A549 (cell line): Measurements from ENCODE around the gene PILRB. TPM values are rescaled to one million over a fixed set of nuclear protein-coding genes. Genes with fewer than 3 reads are reported as not detected.
"Not testable (repeated sequence)": the region's sequence is repeated elsewhere in the genome, so short reads cannot be mapped to it uniquely, and the experiment has no call there.

ENCODE experiments used
- ATAC-seq, 2 experiments: fragments of 200-7000 bp in 1 of 2; fragments of >200 bp in 1 of 2; cut with Nextera tagmentation in 1 of 2; cut with Tn5 transposase in 1 of 2; 3 replicates each; pipeline versions ENCODE4 v1.8.0 to v1.9.1; 2018 to 2020; ENCODE audit warnings: mild to moderate bottlenecking in 1 of 2, moderate library complexity in 1 of 2
- CTCF ChIA-PET: fragments of 300-600 bp; sonication (Branson Sonifier 250); formaldehyde crosslinking; extraction: SDS; loops from one replicate; lab custom pipeline; 2021; ENCODE audit warnings: antibody characterized with exemption, inconsistent platforms; lab: Yijun Ruan, JAX
- POLR2A ChIA-PET: fragments of 350-600 bp; formaldehyde crosslinking; extraction: SDS; loops from one replicate; lab custom pipeline; 2021; ENCODE audit warnings: antibody characterized with exemption, inconsistent platforms; lab: Yijun Ruan, JAX
- DNase-seq, 2 experiments: peaks; one replicate each; pipeline versions ENCODE4 v3.0.0 to v3.0.0-alpha.2; 2011 to 2016; ENCODE audit warnings: low read depth in 1 of 2, low spot score in 1 of 2
- FAIRE-seq: peaks from 2 replicates; lab custom pipeline; 2011; peaks lifted over from hg19 to GRCh38; lab: Jason Lieb, UNC
- H3K27ac ChIP-seq, 2 experiments: fragments of >200 bp; sonication (Bioruptor Twin); formaldehyde crosslinking; 3 replicates each; pipeline ENCODE4 v1.5.1; 2016 to 2017
- H3K4me1 ChIP-seq: fragments of >200 bp; sonication (Bioruptor Twin); formaldehyde crosslinking; 3 replicates; pipeline ENCODE4 v1.6.1; 2016
- H3K4me2 ChIP-seq: fragments of >200 bp; sonication (Bioruptor Twin); formaldehyde crosslinking; 3 replicates; pipeline ENCODE4 v1.6.1; 2016
- H3K4me3 ChIP-seq: fragments of >200 bp; sonication (Bioruptor Twin); formaldehyde crosslinking; 3 replicates; pipeline ENCODE4 v1.5.1; 2016
- H3K9me3 ChIP-seq: fragments of >200 bp; sonication (Bioruptor Twin); formaldehyde crosslinking; 3 replicates; pipeline ENCODE4 v1.6.1; 2016
- CBX2 ChIP-seq: fragments of 200-600 bp; sonication (generic); IDR thresholded peaks from 2 replicates; pipeline ENCODE4 v1.6.1; 2016; ENCODE audit warnings: low read depth, mild to moderate bottlenecking, borderline replicate concordance
- CEBPB ChIP-seq, 2 experiments: fragments of >200 bp in 1 of 2; sonication (Bioruptor Twin) in 1 of 2; formaldehyde crosslinking in 1 of 2; IDR thresholded peaks; 2 replicates each; pipeline ENCODE4 v1.6.1; 2012 to 2016
- CTCF ChIP-seq: fragments of >200 bp; sonication (Bioruptor Twin); formaldehyde crosslinking; IDR thresholded peaks from 3 replicates; pipeline ENCODE4 v1.5.1; 2016
- E2F6 ChIP-seq: IDR thresholded peaks from 2 replicates; pipeline ENCODE4 v1.6.1; 2012; ENCODE audit warnings: low read depth, borderline replicate concordance
- EHF ChIP-seq: fragments of 250-450 bp; sonication (Bioruptor Pico); IDR thresholded peaks from 2 replicates; pipeline ENCODE4 v1.5.0; 2020; ENCODE audit warnings: mild to moderate bottlenecking
- EHMT2 ChIP-seq: fragments of 200-600 bp; sonication (generic); IDR thresholded peaks from 2 replicates; pipeline ENCODE4 v1.6.1; 2016; ENCODE audit warnings: antibody characterized with exemption, low read depth, mild to moderate bottlenecking, moderate library complexity
- EP300 ChIP-seq, 2 experiments: fragments of >200 bp; sonication (Bioruptor Twin); formaldehyde crosslinking; IDR thresholded peaks; 2 replicates in 1 of 2; 3 replicates in 1 of 2; pipeline ENCODE4 v1.6.1; 2016 to 2017
- JUN ChIP-seq, 2 experiments: fragments of >200 bp; sonication (Bioruptor Twin); formaldehyde crosslinking; IDR thresholded peaks; 2 replicates in 1 of 2; 3 replicates in 1 of 2; pipeline ENCODE4 v1.6.1; 2016 to 2017
- MYC ChIP-seq: IDR thresholded peaks from 2 replicates; pipeline ENCODE4 v1.6.1; 2012; ENCODE audit warnings: mild to moderate bottlenecking, inconsistent platforms, low read length, improper control_type of control experiment, borderline replicate concordance
- PBX3 ChIP-seq: IDR thresholded peaks from 2 replicates; pipeline ENCODE4 v1.6.1; 2012
- RCOR1 ChIP-seq: fragments of 150-350 bp; IDR thresholded peaks from 2 replicates; pipeline ENCODE4 v1.6.1; 2014; ENCODE audit warnings: antibody characterized with exemption, low read length, low read depth
- SMC3 ChIP-seq: fragments of >200 bp; sonication (Bioruptor Twin); formaldehyde crosslinking; IDR thresholded peaks from 3 replicates; pipeline ENCODE4 v1.6.1; 2018; ENCODE audit warnings: inconsistent platforms
- USF2 ChIP-seq: fragments of 450-650 bp; IDR thresholded peaks from 2 replicates; pipeline ENCODE4 v1.6.1; 2014; ENCODE audit warnings: antibody characterized with exemption
- ZFP36 ChIP-seq: fragments of 450-650 bp; IDR thresholded peaks from 2 replicates; pipeline ENCODE4 v1.6.1; 2014; ENCODE audit warnings: borderline replicate concordance; ENCODE audit not compliant: partially characterized antibody
- WGBS: methylation state at CpG from one replicate; pipeline ENCODE4 v1.1.6; 2017; ENCODE audit errors: missing lambda C conversion rate; 5-methylcytosine and 5-hydroxymethylcytosine counted together
- polyA plus RNA-seq, 4 experiments: library from polyadenylated mRNA; depleted of rRNA in 3 of 4; stranded (reverse); fragments of >200 nt; fragmentation: RNase III in 1 of 4; extraction: RNeasy Plus Mini Kit Qiagen cat#74134 plus additional on column Dnase treatment in 1 of 4; gene quantifications; 2 replicates in 3 of 4; 3 replicates in 1 of 4; pipeline ENCODE4 v1.2.3, GENCODE V29; 2011 to 2017
- TF ChIP-seq, protein P1 (sequence below): fragments of 250-450 bp; sonication (Bioruptor Pico); IDR thresholded peaks from 2 replicates; pipeline ENCODE4 v1.5.0; 2020; ENCODE audit warnings: low read depth, mild to moderate bottlenecking, moderate library complexity
- TF ChIP-seq, protein P2 (sequence below): fragments of 200-600 bp; sonication (generic); IDR thresholded peaks from 2 replicates; pipeline ENCODE4 v1.6.1; 2016; ENCODE audit warnings: antibody characterized with exemption, mild to moderate bottlenecking, moderate library complexity
- TF ChIP-seq, protein P3 (sequence below): fragments of >200 bp; sonication (Bioruptor Twin); formaldehyde crosslinking; IDR thresholded peaks from 2 replicates; pipeline ENCODE4 v1.6.1; 2016

Gene PILRB
- polyA plus RNA-seq, 2 of the 4 experiments (the other 2 are of a cell fraction) = 24.9 to 47.8 TPM

DNA sequence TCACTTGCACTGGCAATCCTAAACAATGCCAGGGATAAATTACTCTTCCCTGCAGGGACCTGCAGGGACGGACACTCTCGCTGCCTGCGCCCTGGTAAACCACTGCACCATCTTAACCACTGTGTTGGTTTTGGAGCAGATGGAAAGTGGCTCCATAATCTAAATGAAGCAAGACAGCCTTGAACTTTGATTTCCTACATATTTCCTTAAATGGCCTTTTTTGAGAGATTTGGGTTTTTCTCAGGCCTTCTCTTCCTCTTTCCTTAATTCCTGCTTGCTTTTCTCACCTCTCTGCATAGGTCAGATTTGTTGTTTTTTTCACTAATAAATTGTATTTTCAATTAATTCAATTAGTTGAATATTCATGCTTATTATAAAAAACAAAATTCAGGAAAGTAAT is 18.1 kb downstream of the PILRB start:
- H3K4me3 ChIP-seq = no peak overlapping the region
- H3K4me1 ChIP-seq = peaks cover 7% of the 10 kb centered on the region; the same call in 2 of the 3 replicates
- H3K4me2 ChIP-seq = no peak overlapping the region
- WGBS = 98% methylated on average over 3 of the region's 3 CpGs
- CTCF ChIA-PET = interaction anchor here (1.0 to 2.2 kb wide), 3 partner anchors 22 to 32 kb away, joined by 3 to 5 read pairs (median 3); no protein-coding TSS in a partner anchor
- POLR2A ChIA-PET = interaction anchor here (0.9 kb wide), 1 partner anchor 29 kb away, joined by 3 read pairs; no protein-coding TSS in a partner anchor
- TF ChIP-seq RCOR1 = no peak
- TF ChIP-seq EP300 (IDR thresholded peaks at IDR 0.05) = no peak
- no peak for TF ChIP-seq MYC
- no peak for TF ChIP-seq JUN (IDR thresholded peaks at IDR 0.05)
- TF ChIP-seq CTCF = no peak
- no peak for TF ChIP-seq USF2
- TF ChIP-seq, all 56 proteins: peak for 0
- DNase-seq (no peak), FAIRE-seq (no peak), ATAC-seq (no peak)
- Histone ChIP-seq H3K27ac (no peak overlapping the region), H3K9me3 (no peaks in the 10 kb centered on the region)

DNA sequence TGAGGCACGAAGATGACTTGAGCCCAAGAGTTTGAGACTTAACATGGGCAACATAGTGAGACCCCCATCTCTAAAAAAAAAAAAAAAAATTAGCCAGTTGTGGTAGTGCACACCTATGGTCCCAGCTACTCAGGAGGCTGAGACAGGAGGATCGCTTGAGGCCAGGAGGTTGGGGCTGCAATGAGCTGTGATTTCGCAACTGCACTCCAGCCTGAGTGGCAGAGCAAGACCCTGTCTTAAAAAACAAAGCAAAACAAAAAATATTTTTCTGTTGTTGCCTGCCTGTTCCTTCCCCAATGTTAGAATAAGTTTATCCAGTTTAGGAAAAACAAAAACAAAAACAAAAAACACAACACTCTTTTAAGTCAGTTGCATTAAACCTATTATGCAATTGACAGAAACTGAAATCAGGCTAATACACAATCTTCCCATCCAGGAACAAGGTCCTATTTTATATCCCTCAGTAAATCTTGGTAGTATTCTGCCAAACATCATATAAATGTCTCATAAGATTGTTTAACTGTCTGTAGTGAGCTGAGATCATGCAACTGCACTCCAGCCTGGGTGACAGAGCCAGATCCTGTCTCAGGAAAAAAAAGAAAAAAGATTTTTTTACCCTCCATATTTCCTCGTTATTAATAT is 20.3 kb downstream of the PILRB start:
- FAIRE-seq (no peak), DNase-seq (no peak)
- Histone ChIP-seq H3K9me3 (no peaks in the 10 kb centered on the region), H3K4me3 (no peak overlapping the region), H3K27ac (no peak overlapping the region), H3K4me1 (no peaks in the 10 kb centered on the region)
- POLR2A ChIA-PET = no interaction called here
- TF ChIP-seq ZFP36 = no peak
- TF ChIP-seq CEBPB (IDR thresholded peaks at IDR 0.05) = peak; percentile 31 to 71; a peak in 3 of 4 replicates
- TF ChIP-seq, all 56 proteins: peak for 1
- 73% methylated on average over 4 of the region's 4 CpGs for WGBS
- ATAC-seq = no peak
- no peak overlapping the region for H3K4me2 ChIP-seq
- CTCF ChIA-PET = interaction anchor here (0.7 kb wide), 2 partner anchors 9 to 69 kb away, joined by 3 read pairs; no protein-coding TSS in a partner anchor

- Histone ChIP-seq H3K9me3 (no peaks in the 10 kb centered on the region), H3K27ac (no peak overlapping the region), H3K4me1 (no peaks in the 10 kb centered on the region), H3K4me3 (no peak overlapping the region), H3K4me2 (no peak overlapping the region)
- CTCF ChIA-PET = interaction anchor here (1.1 to 2.0 kb wide), 4 partner anchors 9 to 27 kb away, joined by 4 to 6 read pairs (median 4); no protein-coding TSS in a partner anchor
- WGBS = 71% methylated on average over 4 of the region's 4 CpGs
- ATAC-seq (no peak), DNase-seq (no peak), FAIRE-seq (no peak)
- TF ChIP-seq E2F6 = no peak
- TF ChIP-seq, protein P1, sequence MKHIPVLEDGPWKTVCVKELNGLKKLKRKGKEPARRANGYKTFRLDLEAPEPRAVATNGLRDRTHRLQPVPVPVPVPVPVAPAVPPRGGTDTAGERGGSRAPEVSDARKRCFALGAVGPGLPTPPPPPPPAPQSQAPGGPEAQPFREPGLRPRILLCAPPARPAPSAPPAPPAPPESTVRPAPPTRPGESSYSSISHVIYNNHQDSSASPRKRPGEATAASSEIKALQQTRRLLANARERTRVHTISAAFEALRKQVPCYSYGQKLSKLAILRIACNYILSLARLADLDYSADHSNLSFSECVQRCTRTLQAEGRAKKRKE (CRISPR knock-in tag) = no peak
- no peak for TF ChIP-seq SMC3
- no peak for TF ChIP-seq EHF (CRISPR knock-in tag)
- no peak for TF ChIP-seq PBX3
- TF ChIP-seq, protein P2, sequence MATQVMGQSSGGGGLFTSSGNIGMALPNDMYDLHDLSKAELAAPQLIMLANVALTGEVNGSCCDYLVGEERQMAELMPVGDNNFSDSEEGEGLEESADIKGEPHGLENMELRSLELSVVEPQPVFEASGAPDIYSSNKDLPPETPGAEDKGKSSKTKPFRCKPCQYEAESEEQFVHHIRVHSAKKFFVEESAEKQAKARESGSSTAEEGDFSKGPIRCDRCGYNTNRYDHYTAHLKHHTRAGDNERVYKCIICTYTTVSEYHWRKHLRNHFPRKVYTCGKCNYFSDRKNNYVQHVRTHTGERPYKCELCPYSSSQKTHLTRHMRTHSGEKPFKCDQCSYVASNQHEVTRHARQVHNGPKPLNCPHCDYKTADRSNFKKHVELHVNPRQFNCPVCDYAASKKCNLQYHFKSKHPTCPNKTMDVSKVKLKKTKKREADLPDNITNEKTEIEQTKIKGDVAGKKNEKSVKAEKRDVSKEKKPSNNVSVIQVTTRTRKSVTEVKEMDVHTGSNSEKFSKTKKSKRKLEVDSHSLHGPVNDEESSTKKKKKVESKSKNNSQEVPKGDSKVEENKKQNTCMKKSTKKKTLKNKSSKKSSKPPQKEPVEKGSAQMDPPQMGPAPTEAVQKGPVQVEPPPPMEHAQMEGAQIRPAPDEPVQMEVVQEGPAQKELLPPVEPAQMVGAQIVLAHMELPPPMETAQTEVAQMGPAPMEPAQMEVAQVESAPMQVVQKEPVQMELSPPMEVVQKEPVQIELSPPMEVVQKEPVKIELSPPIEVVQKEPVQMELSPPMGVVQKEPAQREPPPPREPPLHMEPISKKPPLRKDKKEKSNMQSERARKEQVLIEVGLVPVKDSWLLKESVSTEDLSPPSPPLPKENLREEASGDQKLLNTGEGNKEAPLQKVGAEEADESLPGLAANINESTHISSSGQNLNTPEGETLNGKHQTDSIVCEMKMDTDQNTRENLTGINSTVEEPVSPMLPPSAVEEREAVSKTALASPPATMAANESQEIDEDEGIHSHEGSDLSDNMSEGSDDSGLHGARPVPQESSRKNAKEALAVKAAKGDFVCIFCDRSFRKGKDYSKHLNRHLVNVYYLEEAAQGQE = no peak
- TF ChIP-seq, protein P3, sequence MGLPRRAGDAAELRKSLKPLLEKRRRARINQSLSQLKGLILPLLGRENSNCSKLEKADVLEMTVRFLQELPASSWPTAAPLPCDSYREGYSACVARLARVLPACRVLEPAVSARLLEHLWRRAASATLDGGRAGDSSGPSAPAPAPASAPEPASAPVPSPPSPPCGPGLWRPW = no peak
- TF ChIP-seq CBX2 = no peak
- TF ChIP-seq EHMT2 = no peak
- POLR2A ChIA-PET = no interaction called here
These were observed 22.3 kb downstream of the PILRB start for GRCh38 chr7:100380196-100380595.

DNA sequence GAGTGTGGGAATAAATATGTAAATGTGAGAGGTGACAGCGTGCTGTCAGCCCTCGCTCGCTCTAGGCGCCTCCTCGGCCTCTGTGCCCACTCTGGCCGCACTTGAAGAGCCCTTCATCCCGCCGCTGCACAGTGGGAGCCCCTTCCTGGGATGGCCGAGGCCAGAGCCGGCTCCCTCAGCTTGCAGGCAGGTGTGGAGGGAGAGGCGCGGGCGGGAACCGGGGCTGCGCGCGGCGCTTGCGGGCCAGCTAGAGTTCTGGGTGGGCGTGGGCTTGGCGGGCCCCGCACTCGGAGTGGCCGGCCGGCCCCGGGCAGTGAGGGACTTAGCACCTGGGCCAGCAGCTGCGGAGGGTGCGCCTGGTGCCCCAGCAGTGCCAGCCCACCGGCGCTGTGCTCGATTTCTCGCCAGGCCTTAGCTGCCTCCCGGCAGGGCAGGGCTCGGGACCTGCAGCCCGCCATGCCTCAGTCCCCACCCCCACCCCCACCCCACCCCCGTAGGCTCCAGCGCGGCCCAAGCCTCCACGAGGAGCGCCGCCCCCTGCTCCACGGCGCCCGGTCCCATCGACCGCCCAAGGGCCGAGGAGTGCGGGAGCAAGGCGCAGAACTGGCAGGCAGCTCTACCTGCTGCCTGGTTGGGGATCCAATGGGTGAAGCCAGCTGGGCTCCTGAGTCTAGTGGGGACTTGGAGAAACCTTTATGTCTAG is 23.8 kb downstream of the PILRB start:
- ATAC-seq, H3K4me1 ChIP-seq, DNase-seq, H3K27ac ChIP-seq, H3K4me3 ChIP-seq, H3K9me3 ChIP-seq, H3K4me2 ChIP-seq, POLR2A ChIA-PET, FAIRE-seq: not testable (repeated sequence)
- CTCF ChIA-PET = interaction anchor here (0.7 to 3.6 kb wide), 3 partner anchors 12 to 33 kb away, joined by 3 to 15 read pairs (median 3); no protein-coding TSS in a partner anchor
- 90% methylated on average over 20 of the region's 49 CpGs for WGBS
